Measurements from ENCODE around the gene TRAPPC2. TPM values are rescaled to one million over a fixed set of nuclear protein-coding genes. Genes with fewer than 3 reads are reported as not detected.
A peak's percentile ranks its signal among the peaks of the same experiment; 100 is the strongest.

Gene TRAPPC2
- total RNA-seq, 1 donor: 23.5 TPM

DNA sequence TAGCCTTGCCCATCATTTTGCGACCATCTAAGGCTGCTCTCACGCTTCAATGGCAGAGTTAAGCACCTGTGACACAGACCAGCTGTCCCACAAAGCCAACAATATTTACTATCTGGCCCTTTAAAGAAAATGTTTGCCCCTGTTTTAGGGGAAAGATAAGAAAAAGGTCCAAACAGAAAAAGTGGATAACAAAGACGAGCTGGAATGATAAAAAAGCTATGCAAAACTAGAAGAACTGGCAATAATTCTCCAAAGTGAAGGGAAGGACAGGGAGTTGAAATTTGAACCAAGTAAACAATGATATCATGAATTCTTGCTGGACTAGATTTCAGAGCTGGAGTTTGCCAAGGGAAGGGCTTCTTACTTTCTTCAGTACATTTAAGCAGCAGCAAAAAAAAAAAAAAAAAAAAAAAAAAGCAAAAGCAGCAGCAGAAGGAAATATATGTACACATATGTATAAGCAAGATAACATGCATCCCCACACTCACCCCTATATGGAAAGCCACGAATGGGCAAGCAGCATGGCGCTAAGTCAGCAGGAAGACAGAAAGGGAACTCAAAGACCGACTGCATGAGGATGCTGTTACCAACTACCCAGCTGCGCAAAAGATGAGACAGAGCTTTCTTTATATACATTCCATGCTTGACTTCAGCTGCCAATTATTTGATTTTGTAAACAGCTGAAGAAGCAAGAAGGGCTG, 12.5 kb downstream of the TRAPPC2 start:
- no peak for TF ChIP-seq CTCF (IDR thresholded peaks at IDR 0.05; ENCODE audit: extremely low read depth, low read depth, low read length)
- H3K27ac ChIP-seq (ENCODE audit: low read depth, low read length): no peak overlapping the region

DNA sequence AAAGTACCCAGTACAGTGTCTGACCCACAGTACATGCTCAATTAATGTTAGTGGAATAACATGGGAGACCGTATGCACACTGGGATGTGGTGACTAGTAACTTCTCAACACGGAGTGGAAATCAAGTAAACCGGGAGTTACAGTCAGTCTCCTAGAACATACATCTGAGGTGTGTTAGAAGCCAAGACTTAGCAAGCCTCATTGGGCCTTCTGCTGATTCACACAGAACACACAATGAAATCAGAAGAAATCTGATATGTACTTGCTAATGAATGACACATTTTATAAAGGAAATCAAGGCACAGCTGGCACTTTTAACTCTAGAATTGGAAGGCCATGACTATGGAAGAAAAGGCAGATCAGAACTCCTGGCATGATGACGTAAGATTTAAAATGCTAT, 13.0 kb downstream of the TRAPPC2 start:
- DNase-seq (ENCODE audit: insufficient read length, low spot score, missing footprints): no peak
- H3K27me3 ChIP-seq (ENCODE audit: insufficient read depth, low read length): no peaks in the 10 kb centered on the region
- H3K4me3 ChIP-seq (ENCODE audit: insufficient read depth, low read length): no peak overlapping the region
- peak overlapping the region; percentile 47 for H3K27ac ChIP-seq (ENCODE audit: low read depth, low read length)
- H2AFZ ChIP-seq (ENCODE audit: low read length): no peak overlapping the region
- TF ChIP-seq CTCF (IDR thresholded peaks at IDR 0.05; ENCODE audit: extremely low read depth, low read depth, low read length): no peak
- H3K79me2 ChIP-seq (ENCODE audit: insufficient read depth, low read length): peaks cover 63% of the 10 kb centered on the region
- no peaks in the 10 kb centered on the region for H3K9me3 ChIP-seq (ENCODE audit: low read depth, low read length)
- peaks cover 18% of the 10 kb centered on the region for H4K20me1 ChIP-seq (ENCODE audit: insufficient read depth, low read length)
- H3K4me1 ChIP-seq (ENCODE audit: insufficient read depth, low read length): peaks cover 17% of the 10 kb centered on the region
- H3K36me3 ChIP-seq (ENCODE audit: insufficient read depth, low read length): peaks cover 9% of the 10 kb centered on the region
- H3K4me2 ChIP-seq (ENCODE audit: insufficient read depth, low read length): no peak overlapping the region

More for the DNA sequence above, 12.5 kb downstream of the TRAPPC2 start:
- H3K4me3 ChIP-seq (ENCODE audit: insufficient read depth, low read length): no peak overlapping the region
- H4K20me1 ChIP-seq (ENCODE audit: insufficient read depth, low read length): peaks cover 18% of the 10 kb centered on the region
- H3K79me2 ChIP-seq (ENCODE audit: insufficient read depth, low read length): peaks cover 60% of the 10 kb centered on the region
- H3K36me3 ChIP-seq (ENCODE audit: insufficient read depth, low read length): peaks cover 6% of the 10 kb centered on the region
- H3K4me2 ChIP-seq (ENCODE audit: insufficient read depth, low read length): no peak overlapping the region
- no peak overlapping the region for H2AFZ ChIP-seq (ENCODE audit: low read length)
- H3K27me3 ChIP-seq (ENCODE audit: insufficient read depth, low read length): no peaks in the 10 kb centered on the region
- H3K4me1 ChIP-seq (ENCODE audit: insufficient read depth, low read length): peaks cover 17% of the 10 kb centered on the region
- H3K9me3 ChIP-seq (ENCODE audit: low read depth, low read length): no peaks in the 10 kb centered on the region
- DNase-seq (ENCODE audit: insufficient read length, low spot score, missing footprints): no peak

GRCh38 chrX:13719192-13719856, 15.1 kb downstream of the TRAPPC2 start:
- peaks cover 51% of the 10 kb centered on the region for H3K79me2 ChIP-seq (ENCODE audit: insufficient read depth, low read length)
- no peaks in the 10 kb centered on the region for H3K27me3 ChIP-seq (ENCODE audit: insufficient read depth, low read length)
- H3K4me1 ChIP-seq (ENCODE audit: insufficient read depth, low read length): peaks cover 17% of the 10 kb centered on the region
- TF ChIP-seq CTCF (IDR thresholded peaks at IDR 0.05; ENCODE audit: extremely low read depth, low read depth, low read length): no peak
- no peak overlapping the region for H3K4me2 ChIP-seq (ENCODE audit: insufficient read depth, low read length)
- H2AFZ ChIP-seq (ENCODE audit: low read length): no peak overlapping the region
- no peak overlapping the region for H3K4me3 ChIP-seq (ENCODE audit: insufficient read depth, low read length)
- H3K36me3 ChIP-seq (ENCODE audit: insufficient read depth, low read length): peaks cover 20% of the 10 kb centered on the region
- DNase-seq (ENCODE audit: insufficient read length, low spot score, missing footprints): no peak
- no peaks in the 10 kb centered on the region for H3K9me3 ChIP-seq (ENCODE audit: low read depth, low read length)
- H4K20me1 ChIP-seq (ENCODE audit: insufficient read depth, low read length): peaks cover 18% of the 10 kb centered on the region
- peak overlapping the region; percentile 94 for H3K27ac ChIP-seq (ENCODE audit: low read depth, low read length)
